Fibroblast of pulmonary artery (primary cell): ENCODE measurements around the gene RBM38.

ENCODE experiments used
- DNase-seq: peaks from one replicate; pipeline ENCODE4 v3.0.0-alpha.2; 2010; ENCODE audit warnings: low read depth
- H3K4me3 ChIP-seq: replicated peaks from 2 replicates; pipeline ENCODE4 v1.5.1; 2011; ENCODE audit warnings: low read depth, mild to moderate bottlenecking, control low read depth, low read length, moderate library complexity
- TF ChIP-seq, protein P1 (sequence below): IDR thresholded peaks from 2 replicates; pipeline ENCODE4 v1.5.1; 2011; ENCODE audit warnings: mild to moderate bottlenecking, control low read depth, low read length, inconsistent platforms; ENCODE audit errors: missing control alignments

Gene RBM38

DNA sequence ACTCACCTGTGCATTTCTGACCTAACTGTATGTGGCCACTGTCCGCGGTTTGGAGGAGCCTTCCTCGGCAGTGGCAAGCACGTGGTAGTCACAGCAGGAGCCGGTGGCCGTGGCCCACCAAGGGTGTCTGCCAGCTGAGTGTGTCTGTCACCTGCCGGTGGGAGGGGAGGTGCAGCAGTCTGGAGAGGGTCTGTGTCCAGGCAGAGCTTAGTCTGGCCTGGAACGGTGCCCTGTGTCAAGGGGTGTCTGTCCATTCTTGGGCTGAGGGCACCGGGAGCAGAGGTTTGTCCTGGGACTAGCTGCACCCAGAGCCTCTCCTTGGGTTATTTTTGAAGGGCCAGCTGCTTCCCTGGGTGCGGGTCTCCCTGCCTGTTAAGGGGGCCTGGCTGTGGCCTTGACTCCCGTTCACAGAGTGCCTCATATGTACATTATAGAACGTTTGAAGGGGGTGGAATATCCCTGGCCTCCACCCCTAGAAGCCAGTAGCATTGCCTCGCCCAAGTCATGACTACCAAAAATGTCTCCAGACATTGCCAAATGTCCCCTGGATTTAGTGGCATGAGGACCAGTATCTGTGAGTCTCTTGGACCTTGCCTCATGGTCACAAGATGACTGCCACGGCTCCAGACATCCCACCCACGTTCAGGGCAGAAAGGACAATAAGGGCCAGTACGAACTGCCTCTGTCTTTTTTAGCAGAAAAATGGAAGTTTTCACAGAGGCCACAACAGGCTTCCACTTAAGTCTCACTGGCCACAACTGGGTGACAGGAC, 5.2 kb downstream of the RBM38 start:
- no peak for DNase-seq
- no peak overlapping the region for H3K4me3 ChIP-seq
- TF ChIP-seq, protein P1, sequence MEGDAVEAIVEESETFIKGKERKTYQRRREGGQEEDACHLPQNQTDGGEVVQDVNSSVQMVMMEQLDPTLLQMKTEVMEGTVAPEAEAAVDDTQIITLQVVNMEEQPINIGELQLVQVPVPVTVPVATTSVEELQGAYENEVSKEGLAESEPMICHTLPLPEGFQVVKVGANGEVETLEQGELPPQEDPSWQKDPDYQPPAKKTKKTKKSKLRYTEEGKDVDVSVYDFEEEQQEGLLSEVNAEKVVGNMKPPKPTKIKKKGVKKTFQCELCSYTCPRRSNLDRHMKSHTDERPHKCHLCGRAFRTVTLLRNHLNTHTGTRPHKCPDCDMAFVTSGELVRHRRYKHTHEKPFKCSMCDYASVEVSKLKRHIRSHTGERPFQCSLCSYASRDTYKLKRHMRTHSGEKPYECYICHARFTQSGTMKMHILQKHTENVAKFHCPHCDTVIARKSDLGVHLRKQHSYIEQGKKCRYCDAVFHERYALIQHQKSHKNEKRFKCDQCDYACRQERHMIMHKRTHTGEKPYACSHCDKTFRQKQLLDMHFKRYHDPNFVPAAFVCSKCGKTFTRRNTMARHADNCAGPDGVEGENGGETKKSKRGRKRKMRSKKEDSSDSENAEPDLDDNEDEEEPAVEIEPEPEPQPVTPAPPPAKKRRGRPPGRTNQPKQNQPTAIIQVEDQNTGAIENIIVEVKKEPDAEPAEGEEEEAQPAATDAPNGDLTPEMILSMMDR: no peak

DNA sequence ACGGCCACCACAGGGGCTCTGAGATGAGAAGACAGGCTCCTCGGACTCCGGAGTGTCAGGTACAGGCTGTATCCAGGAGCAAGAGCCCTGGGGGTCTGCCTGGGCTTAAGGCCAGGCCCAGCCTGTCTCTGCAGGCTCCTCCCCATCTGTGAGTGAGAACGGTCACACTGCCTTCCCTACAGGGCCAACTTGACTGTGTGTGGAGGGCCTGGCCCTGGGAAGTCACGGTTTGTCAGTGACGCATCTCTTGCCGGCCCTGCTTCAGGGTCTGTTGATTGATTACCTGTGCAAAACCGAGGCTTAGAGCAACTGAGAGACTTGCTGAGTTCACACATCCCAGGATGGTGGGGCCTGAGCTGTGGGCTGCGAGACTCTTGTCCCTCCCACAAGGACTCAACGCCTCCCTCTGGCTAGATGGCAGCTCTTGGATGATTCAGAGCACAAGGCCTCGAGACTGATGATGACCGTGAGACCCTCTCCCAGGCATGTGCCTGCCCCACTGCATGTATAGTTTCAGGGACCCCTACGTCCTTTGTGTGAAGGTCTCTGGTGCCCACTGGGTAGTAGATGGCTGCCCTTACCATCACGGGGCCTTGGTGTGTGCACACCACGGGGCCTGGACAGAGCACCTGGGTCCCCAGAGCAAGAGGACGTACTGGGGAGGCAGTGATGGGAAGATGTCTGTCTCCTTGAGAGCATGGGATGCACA, 5.9 kb downstream of the RBM38 start:
- H3K4me3 ChIP-seq: no peak overlapping the region
- TF ChIP-seq, protein P1: no peak
- no peak for DNase-seq

DNA sequence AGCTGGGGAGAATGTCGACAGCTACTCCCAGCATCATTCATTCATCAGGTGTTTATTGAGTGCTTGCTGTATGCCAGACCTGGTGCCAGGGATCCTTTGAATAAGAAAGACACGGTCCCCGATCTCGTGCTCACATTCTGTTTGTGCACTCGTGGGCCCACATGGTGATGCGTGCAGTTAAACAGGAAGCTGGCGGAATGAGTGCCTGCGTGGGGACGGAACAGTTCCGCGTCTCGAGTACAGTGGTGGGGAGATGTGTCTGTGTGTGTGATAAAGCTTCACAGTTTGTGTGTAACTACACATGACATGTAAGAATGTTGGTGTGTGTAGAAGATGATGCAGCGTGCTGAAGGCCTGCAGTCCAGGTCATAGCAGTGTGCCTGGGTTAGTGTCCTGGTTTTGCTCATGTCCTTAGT, 6.5 kb downstream of the RBM38 start:
- TF ChIP-seq, protein P1: no peak
- H3K4me3 ChIP-seq: no peak overlapping the region
- no peak for DNase-seq

DNA sequence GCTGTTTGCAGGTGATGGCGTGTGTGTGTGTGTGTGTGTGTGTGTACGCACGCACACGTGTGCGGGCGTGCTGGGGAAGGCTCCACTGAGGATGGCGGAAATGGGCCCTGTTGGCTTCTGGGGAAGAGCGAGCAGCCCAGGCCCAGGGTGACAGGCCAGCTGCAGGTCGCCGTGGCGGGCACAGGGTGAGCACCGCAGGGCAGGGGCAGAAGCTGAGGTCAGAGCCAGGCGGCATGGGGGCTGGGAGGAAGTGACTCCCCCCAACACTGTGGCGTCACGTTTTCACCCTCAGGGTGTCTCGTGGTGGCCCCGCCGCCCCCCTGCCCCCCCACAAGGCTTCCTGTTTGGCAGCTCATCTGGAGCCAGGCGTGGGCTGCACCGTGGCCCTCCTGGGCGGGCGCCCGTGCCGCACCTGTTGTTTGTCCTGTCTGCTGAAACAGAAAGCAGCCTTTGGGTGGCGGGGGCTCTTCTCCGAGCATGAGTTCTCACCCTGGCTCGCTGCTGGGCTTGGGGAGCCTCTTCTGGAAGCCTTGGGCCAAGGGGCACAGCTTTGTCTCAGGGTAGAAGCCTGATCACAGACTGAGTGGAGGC, 7.1 kb downstream of the RBM38 start:
- H3K4me3 ChIP-seq: no peak overlapping the region
- DNase-seq: no peak
- TF ChIP-seq, protein P1: no peak

DNA sequence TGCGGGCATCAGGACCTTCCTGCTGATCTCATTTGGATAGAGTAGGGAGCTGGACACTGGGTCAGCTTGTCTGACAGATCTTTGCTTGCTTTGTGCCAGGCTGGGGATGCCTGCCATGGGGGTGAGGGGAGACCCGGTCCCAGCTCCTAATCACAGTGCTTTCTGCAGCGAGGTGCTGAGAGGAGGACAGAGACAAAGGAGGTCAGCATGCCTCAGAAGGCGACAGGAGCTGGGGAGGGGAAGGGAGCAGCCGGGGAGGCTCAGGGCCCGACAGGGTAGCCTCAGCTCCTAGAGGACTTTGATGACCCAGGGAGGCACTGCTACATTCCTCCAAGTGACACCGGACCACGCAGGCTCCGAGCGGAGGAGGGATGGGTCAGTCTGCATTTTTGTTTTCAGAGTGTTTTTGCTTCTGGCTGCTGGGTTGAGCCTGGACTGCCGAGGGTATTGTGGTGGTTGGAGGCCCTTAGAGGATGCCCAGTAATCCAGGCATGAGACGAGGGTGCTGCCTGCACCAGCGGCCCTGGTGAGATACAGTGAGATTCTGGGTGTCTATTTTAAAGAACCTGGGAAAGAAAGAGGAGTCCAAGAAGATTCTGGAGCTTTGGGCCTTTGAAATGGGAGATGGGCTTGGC, 7.8 kb downstream of the RBM38 start:
- TF ChIP-seq, protein P1: no peak
- DNase-seq: no peak
- H3K4me3 ChIP-seq: no peak overlapping the region

DNA sequence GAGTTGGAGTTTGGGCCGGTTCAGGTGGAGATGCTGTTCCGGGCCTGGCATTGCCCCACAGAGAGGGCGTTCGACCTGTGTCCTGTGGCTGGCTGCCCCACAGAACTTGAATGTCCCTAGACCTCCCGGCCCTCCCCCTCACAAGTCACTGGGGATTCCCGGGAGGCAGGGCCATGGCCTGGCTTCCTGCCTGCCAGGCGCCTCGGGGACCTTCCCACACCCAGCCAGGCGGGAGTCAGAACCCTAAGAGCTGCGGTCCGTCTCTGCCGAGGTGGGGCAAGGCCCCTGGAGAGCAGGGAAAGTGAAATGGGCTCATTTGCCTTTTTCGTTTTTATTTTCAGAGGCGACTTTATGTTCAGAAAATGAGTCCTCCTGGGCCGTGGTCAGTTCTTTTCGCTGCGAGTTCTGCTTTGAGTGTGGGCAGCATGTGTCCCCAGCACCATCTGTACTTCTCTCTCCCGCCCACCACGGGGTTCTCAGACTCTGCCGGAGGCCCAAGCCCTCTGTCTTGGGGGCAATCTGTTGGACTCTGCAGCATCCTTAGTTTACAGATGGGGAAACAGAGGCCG, 8.5 kb downstream of the RBM38 start:
- DNase-seq: no peak
- H3K4me3 ChIP-seq: no peak overlapping the region
- TF ChIP-seq, protein P1: no peak
